HL-60 (cell line): ENCODE results near the gene GABRE.

Experiments used
- GABPA ChIP-seq: IDR thresholded peaks from 2 replicates; pipeline ENCODE4 v1.6.1; 2012; ENCODE audit warnings: low read depth
- POLR2AphosphoS5 ChIP-seq: IDR thresholded peaks from 2 replicates; pipeline ENCODE4 v1.6.1; 2012; ENCODE audit warnings: low read depth
- SPI1 ChIP-seq: IDR thresholded peaks from 2 replicates; pipeline ENCODE4 v1.6.1; 2012; ENCODE audit warnings: low read depth, mild to moderate bottlenecking, borderline replicate concordance
- TF ChIP-seq, protein P1 (sequence below): IDR thresholded peaks from one replicate; pipeline ENCODE4 v1.5.1; 2011; ENCODE audit warnings: low read length, control low read depth, inconsistent platforms; ENCODE audit not compliant: insufficient read depth
- TF ChIP-seq, protein P2 (sequence below): IDR thresholded peaks from 2 replicates; pipeline ENCODE4 v1.6.1; 2012; ENCODE audit warnings: low read depth; ENCODE audit not compliant: insufficient replicate concordance

DNA sequence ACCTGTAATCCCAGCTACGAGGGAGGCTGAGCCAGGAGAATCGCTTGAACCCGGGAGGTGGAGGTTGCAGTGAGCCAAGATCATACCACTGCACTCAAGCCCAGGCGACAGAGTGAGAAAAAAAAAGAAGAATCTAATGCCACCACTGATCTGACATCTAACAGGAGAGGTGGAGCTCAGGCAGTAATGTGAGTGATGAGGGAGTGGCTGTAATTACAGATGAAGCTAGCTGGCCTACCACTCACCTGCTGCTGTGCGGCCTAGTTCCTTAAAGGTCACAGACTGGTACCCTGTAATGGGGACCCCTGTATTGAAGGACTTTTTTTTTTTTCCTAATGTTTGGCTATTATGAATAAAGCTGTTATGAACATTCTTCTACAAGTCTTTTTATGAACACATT is 25.3 kb upstream of the GABRE start:
- TF ChIP-seq, protein P1, sequence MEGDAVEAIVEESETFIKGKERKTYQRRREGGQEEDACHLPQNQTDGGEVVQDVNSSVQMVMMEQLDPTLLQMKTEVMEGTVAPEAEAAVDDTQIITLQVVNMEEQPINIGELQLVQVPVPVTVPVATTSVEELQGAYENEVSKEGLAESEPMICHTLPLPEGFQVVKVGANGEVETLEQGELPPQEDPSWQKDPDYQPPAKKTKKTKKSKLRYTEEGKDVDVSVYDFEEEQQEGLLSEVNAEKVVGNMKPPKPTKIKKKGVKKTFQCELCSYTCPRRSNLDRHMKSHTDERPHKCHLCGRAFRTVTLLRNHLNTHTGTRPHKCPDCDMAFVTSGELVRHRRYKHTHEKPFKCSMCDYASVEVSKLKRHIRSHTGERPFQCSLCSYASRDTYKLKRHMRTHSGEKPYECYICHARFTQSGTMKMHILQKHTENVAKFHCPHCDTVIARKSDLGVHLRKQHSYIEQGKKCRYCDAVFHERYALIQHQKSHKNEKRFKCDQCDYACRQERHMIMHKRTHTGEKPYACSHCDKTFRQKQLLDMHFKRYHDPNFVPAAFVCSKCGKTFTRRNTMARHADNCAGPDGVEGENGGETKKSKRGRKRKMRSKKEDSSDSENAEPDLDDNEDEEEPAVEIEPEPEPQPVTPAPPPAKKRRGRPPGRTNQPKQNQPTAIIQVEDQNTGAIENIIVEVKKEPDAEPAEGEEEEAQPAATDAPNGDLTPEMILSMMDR, result no peak
- TF ChIP-seq POLR2AphosphoS5, result no peak
- TF ChIP-seq, protein P2, sequence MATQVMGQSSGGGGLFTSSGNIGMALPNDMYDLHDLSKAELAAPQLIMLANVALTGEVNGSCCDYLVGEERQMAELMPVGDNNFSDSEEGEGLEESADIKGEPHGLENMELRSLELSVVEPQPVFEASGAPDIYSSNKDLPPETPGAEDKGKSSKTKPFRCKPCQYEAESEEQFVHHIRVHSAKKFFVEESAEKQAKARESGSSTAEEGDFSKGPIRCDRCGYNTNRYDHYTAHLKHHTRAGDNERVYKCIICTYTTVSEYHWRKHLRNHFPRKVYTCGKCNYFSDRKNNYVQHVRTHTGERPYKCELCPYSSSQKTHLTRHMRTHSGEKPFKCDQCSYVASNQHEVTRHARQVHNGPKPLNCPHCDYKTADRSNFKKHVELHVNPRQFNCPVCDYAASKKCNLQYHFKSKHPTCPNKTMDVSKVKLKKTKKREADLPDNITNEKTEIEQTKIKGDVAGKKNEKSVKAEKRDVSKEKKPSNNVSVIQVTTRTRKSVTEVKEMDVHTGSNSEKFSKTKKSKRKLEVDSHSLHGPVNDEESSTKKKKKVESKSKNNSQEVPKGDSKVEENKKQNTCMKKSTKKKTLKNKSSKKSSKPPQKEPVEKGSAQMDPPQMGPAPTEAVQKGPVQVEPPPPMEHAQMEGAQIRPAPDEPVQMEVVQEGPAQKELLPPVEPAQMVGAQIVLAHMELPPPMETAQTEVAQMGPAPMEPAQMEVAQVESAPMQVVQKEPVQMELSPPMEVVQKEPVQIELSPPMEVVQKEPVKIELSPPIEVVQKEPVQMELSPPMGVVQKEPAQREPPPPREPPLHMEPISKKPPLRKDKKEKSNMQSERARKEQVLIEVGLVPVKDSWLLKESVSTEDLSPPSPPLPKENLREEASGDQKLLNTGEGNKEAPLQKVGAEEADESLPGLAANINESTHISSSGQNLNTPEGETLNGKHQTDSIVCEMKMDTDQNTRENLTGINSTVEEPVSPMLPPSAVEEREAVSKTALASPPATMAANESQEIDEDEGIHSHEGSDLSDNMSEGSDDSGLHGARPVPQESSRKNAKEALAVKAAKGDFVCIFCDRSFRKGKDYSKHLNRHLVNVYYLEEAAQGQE, result no peak
- no peak for TF ChIP-seq SPI1
- TF ChIP-seq GABPA, result no peak
